ENCODE data around the gene SLC15A1.

SLC15A1 gene

DNA sequence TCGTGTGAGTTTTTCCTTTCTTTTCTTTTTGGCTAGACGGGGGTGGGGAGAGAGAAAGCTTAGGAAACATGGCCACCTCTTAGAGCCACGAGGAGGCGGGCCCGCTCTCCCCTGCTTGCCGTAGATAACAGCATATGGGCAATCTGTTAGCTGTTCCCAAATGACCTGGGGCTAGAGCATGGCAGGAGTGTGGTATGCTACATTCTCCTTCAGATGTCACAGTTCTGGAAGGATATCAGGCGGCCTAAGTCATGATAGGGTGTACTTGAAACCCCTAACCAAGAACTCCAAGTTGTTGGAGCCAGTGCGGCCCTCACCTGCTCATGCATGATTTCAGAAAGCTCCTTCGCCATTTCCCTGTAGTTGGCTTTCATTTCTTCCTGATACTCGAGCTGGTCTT is 44.3 kb upstream of the SLC15A1 start (continued):
- TF ChIP-seq, protein P1, sequence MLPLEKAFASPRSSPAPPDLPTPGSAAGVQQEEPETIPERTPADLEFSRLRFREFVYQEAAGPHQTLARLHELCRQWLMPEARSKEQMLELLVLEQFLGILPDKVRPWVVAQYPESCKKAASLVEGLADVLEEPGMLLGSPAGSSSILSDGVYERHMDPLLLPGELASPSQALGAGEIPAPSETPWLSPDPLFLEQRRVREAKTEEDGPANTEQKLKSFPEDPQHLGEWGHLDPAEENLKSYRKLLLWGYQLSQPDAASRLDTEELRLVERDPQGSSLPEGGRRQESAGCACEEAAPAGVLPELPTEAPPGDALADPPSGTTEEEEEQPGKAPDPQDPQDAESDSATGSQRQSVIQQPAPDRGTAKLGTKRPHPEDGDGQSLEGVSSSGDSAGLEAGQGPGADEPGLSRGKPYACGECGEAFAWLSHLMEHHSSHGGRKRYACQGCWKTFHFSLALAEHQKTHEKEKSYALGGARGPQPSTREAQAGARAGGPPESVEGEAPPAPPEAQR (tag by site-specific recombination; IDR thresholded peaks at IDR 0.05) = no peak
- no peak for TF ChIP-seq ZNF768 (tag by site-specific recombination; IDR thresholded peaks at IDR 0.05)
- TF ChIP-seq ZNF19 (tag by site-specific recombination; IDR thresholded peaks at IDR 0.05; ENCODE audit: low read depth) = no peak

DNA sequence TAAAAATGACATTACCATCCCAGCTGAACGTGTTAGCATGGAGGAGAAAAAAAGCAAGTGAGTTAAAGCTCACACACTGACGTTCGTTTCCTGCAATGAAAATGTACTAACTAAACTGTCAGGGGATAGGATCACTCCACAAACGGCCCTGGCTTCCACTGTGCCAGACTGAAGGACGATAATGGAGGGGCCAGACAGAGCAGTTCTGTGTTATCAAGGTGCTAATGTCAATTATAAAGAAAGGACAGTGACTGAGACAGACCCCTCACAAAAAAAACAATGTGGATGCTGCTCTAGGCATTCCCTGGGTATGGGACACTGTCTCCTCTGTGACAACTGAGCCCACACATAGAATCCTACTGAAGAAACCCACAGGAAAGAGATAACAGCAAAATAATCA is 43.7 kb upstream of the SLC15A1 start:
- no peak overlapping the region for H3K4me3 ChIP-seq (ENCODE audit: low read depth, low read length)
- H3K9me3 ChIP-seq (ENCODE audit: control insufficient read depth, insufficient read depth, low read depth, low read length) = no peaks in the 10 kb centered on the region
- H3K27ac ChIP-seq (ENCODE audit: extremely low read depth, low read depth, low read length) = no peak overlapping the region
- CTCF ChIA-PET = no interaction called here
- TF ChIP-seq ZNF426 (tag by site-specific recombination; IDR thresholded peaks at IDR 0.05) = no peak
- no peak for TF ChIP-seq ZNF354C (tag by site-specific recombination; IDR thresholded peaks at IDR 0.05; ENCODE audit: borderline replicate concordance, low read depth)
- TF ChIP-seq, protein P2, sequence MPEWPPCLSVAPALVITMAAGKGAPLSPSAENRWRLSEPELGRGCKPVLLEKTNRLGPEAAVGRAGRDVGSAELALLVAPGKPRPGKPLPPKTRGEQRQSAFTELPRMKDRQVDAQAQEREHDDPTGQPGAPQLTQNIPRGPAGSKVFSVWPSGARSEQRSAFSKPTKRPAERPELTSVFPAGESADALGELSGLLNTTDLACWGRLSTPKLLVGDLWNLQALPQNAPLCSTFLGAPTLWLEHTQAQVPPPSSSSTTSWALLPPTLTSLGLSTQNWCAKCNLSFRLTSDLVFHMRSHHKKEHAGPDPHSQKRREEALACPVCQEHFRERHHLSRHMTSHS (tag by site-specific recombination; IDR thresholded peaks at IDR 0.05) = no peak
- no peak for TF ChIP-seq ZNF433 (tag by site-specific recombination; IDR thresholded peaks at IDR 0.05; ENCODE audit: low read depth)
- no peak for TF ChIP-seq ZBTB7A (tag by site-specific recombination; IDR thresholded peaks at IDR 0.05; ENCODE audit: low read depth)
- TF ChIP-seq GLI4 (tag by site-specific recombination; IDR thresholded peaks at IDR 0.05) = no peak
- TF ChIP-seq, protein P3, sequence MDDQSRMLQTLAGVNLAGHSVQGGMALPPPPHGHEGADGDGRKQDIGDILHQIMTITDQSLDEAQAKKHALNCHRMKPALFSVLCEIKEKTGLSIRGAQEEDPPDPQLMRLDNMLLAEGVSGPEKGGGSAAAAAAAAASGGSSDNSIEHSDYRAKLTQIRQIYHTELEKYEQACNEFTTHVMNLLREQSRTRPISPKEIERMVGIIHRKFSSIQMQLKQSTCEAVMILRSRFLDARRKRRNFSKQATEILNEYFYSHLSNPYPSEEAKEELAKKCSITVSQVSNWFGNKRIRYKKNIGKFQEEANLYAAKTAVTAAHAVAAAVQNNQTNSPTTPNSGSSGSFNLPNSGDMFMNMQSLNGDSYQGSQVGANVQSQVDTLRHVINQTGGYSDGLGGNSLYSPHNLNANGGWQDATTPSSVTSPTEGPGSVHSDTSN (CRISPR knock-in tag; IDR thresholded peaks at IDR 0.05) = no peak
- no peak for TF ChIP-seq ZNF138 (tag by site-specific recombination; IDR thresholded peaks at IDR 0.05; ENCODE audit: borderline replicate concordance)
- TF ChIP-seq ZNF423 (tag by site-specific recombination; IDR thresholded peaks at IDR 0.05) = no peak
- no peak for TF ChIP-seq ZNF501 (tag by site-specific recombination; IDR thresholded peaks at IDR 0.05)
- no peak for TF ChIP-seq ZNF585B (tag by site-specific recombination; IDR thresholded peaks at IDR 0.05)
- TF ChIP-seq ZFHX2 (tag by site-specific recombination; conservative IDR thresholded peaks at IDR 0.05) = no peak
- TF ChIP-seq MYNN (tag by site-specific recombination; IDR thresholded peaks at IDR 0.05; ENCODE audit: borderline replicate concordance) = no peak
- TF ChIP-seq, protein P4, sequence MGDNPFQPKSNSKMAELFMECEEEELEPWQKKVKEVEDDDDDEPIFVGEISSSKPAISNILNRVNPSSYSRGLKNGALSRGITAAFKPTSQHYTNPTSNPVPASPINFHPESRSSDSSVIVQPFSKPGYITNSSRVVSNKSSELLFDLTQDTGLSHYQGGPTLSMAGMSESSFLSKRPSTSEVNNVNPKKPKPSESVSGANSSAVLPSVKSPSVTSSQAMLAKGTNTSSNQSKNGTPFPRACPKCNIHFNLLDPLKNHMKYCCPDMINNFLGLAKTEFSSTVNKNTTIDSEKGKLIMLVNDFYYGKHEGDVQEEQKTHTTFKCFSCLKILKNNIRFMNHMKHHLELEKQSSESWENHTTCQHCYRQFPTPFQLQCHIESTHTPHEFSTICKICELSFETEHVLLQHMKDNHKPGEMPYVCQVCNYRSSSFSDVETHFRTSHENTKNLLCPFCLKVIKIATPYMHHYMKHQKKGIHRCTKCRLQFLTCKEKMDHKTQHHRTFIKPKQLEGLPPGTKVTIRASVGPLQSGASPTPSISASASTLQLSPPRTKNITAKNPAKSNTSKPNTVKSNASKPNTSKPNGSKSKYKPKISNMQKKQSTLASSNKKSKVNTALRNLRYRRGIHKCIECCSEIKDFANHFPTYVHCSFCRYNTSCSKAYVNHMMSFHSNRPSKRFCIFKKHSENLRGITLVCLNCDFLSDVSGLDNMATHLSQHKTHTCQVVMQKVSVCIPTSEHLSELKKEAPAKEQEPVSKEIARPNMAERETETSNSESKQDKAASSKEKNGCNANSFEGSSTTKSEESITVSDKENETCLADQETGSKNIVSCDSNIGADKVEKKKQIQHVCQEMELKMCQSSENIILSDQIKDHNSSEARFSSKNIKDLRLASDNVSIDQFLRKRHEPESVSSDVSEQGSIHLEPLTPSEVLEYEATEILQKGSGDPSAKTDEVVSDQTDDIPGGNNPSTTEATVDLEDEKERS (tag by site-specific recombination; IDR thresholded peaks at IDR 0.05) = no peak
- no peak for TF ChIP-seq ZNF776 (tag by site-specific recombination; IDR thresholded peaks at IDR 0.05; ENCODE audit: borderline replicate concordance)
- TF ChIP-seq, protein P5, sequence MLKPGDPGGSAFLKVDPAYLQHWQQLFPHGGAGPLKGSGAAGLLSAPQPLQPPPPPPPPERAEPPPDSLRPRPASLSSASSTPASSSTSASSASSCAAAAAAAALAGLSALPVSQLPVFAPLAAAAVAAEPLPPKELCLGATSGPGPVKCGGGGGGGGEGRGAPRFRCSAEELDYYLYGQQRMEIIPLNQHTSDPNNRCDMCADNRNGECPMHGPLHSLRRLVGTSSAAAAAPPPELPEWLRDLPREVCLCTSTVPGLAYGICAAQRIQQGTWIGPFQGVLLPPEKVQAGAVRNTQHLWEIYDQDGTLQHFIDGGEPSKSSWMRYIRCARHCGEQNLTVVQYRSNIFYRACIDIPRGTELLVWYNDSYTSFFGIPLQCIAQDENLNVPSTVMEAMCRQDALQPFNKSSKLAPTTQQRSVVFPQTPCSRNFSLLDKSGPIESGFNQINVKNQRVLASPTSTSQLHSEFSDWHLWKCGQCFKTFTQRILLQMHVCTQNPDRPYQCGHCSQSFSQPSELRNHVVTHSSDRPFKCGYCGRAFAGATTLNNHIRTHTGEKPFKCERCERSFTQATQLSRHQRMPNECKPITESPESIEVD (tag by site-specific recombination; IDR thresholded peaks at IDR 0.05) = no peak
- TF ChIP-seq ZNF624 (tag by site-specific recombination; IDR thresholded peaks at IDR 0.05) = no peak
- TF ChIP-seq ZNF626 (tag by site-specific recombination; IDR thresholded peaks at IDR 0.05) = no peak
- no peak for TF ChIP-seq ZBTB48 (tag by site-specific recombination; IDR thresholded peaks at IDR 0.05)
- H3K4me1 ChIP-seq (ENCODE audit: control insufficient read depth, insufficient read depth, low read length) = no peaks in the 10 kb centered on the region
- H3K36me3 ChIP-seq (ENCODE audit: control insufficient read depth in 2 of 2, insufficient read depth in 1 of 2, low read length in 2 of 2) = peaks cover 0 to 8% of the 10 kb centered on the region in 2 experiments; a peak in 1 of 3 replicates
- POLR2A ChIA-PET = no interaction called here

All from HEK293 (cell line).